Kidney tubule cell (primary cell): ENCODE data around the gene P2RY6.

Experiments
- DNase-seq: peaks from one replicate; pipeline ENCODE4 v3.0.0-alpha.2; 2018; ENCODE audit warnings: low spot score

P2RY6 gene

GRCh38 chr11:73316422-73316821, 44.3 kb downstream of the P2RY6 start:
- DNase-seq, result no peak

- no peak for DNase-seq
Measured at GRCh38 chr11:73317373-73317772, 45.2 kb downstream of the P2RY6 start.

DNA sequence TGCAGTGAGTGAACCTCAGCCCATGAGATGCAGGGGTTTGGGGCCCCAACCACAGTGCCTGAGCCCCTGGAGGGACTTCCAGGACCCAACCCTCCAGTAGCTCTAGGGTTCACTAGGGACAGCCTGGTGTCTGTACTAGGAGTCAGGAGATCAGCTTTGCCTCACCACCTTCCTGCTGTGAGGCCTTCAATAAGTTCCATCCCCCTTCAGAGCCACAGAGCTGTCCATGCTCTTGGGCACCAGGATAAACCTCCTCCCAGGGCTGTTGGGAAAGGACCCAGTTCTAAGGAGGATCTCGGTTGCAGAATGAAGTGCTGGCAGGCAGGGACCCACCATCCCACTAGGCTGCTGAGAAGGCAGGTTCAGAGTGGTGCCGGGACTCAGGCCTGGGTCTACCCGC, 45.7 kb downstream of the P2RY6 start:
- no peak for DNase-seq

- DNase-seq, result no peak
Measured at GRCh38 chr11:73318501-73319011, 46.4 kb downstream of the P2RY6 start.

- no peak for DNase-seq
Measured at GRCh38 chr11:73320763-73321603, 48.8 kb downstream of the P2RY6 start.

GRCh38 chr11:73321604-73322381, 49.7 kb downstream of the P2RY6 start:
- DNase-seq, result peak; percentile 53

DNA sequence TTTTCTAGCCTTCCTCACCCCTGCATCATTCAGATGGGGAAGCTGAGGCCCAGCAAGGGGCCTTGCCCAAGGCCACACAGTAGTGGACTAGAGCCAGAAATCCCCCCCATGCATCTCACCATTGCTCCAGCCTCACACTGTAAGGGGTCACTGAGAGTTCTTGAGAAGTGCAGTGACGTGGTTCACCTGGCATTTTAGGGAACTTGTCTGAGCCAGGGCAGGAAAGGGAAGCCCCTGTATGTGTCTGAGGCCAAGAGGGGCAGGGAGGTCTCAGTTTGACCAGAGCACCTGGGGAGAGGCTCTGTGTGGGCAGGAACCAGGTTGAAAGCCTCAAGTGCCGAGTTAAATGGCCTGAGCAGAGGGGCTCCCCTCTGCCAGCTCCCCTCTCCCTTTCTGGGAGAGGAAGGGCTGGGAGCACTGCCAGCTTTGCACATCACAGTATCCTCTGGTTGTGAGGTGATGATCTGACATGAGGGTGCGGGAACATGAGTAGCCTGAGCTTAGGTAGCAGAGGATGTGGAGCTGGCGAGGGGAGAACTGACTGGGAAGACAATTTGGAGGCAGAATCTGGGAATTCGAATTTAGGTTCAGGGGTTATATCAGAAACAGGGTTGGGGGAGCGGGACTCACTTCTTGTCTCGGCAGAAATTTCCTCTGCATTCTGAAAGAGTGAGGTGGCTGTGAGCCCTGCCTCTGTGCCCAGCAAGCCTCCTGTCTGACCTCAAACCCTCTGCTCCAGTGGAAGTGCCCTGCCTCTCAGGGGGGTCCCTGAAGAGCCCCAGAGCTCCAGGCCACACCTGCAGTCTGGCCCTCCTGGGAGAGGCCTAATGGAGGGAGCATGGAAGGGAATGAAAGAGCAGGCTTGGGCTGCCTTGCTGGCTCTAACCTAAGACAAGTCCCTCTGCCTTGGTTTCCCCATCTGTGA, 50.5 kb downstream of the P2RY6 start:
- no peak for DNase-seq

GRCh38 chr11:73323464-73323863, 51.3 kb downstream of the P2RY6 start:
- no peak for DNase-seq

DNA sequence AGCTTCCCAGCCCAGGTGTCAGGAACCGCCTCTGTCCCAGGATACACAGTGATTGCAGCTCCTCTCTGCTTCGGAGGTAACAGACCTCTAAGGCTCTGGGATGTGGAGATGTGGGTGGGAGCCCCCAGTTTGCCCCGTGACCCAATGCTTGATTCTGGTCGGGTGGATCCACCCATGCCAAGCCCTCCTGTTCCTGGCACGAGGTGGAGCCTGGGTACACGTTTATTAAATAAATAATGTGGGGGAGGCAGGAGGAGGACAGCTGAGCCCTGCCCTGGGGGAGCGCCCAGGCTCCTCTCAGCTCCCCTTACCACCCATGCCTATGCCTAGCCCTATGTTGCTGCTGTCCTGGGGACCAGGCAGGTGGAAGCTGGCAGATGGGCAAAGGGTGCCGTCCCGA, 52.0 kb downstream of the P2RY6 start:
- no peak for DNase-seq

DNA sequence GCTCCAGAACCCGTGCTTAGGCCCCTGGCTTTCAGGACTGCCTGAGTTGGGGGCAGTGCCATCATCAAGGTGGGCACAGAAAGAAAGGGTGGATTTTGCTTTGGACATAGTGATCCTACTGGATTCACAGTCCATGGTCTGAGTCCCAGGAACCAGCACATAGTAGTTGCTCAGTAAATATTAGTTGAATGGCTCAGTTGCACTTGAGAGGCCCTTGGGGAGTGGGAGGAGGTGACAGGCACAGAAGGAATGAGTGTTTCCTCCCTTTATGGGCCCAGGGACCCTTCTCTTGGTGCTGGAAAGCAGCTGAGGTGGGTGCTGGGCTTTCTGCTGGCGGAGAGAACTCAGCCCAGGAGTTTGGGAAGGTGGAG, 52.5 kb downstream of the P2RY6 start:
- no peak for DNase-seq

DNA sequence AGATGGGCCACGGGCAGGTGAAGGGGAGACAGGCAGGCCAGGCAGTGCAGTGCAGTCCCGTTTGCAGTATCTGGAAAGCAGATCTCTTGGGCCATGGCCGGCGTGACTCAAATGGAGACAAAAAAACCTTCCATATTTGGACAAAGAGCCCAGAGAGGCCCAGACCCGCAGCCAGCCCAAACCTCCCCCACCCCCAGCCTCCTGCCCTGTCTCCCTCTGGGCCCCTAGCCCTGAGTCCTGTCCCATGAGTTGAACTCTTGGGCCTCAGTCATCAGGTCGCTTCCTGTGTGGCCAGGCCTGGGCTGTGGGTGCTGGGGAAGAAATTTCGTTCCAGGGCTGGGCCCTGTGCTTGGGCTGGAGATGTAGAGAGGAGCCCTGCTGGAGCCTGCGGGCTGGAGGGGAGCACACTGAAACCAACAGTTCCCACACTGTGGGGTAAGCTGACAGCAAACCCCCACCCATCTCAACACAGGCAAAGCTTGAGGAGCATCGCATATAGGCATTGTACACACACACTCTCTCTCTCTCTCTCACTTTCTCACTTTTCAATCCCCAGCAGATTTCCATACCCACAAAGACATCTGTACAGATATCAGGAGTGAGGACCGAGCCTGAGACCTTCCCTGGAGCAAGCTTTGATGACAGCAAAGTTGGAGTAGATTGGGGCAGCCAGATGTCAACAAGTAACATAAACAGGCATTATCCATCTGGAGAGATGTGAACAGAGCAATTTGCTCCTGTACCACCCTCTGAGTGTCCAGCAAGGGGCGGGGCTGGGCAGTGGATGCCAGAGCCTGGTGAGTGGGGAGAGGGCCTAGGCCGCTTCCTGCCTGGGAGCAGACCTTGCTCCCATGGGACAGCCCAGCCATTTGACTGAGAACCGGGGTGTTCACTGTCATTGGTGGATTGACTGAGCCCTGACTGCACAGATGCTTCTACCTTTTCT, 53.2 kb downstream of the P2RY6 start:
- no peak for DNase-seq

- DNase-seq, result peak; percentile 87
Measured at GRCh38 chr11:73326929-73327811, 55.0 kb downstream of the P2RY6 start.

DNA sequence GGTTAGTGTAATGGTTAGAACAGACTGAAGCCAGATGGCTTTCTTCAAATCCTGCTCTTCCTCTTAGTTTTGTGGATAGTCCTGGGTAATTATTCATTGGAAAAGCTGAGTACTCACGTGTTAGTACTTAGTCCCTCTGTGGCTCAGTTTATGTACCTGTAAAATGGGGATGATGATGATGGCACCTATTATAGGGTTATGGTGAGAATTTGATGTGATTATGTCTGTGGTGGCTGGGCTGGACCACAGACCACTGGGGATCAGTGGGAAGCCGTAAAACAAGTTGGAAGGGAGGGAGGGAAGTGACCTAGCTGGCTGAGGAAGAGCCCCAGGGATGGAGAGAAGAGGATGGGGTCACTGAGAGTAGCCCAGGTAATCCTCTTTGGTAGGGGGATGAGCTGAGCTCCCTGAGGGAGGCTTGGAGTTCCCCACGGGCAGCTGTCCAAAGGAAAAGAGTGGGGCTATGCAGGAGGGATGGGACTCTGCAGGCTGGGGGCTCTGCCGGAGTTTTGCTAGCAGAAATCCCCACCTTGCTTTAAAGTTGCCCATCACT, 55.8 kb downstream of the P2RY6 start:
- no peak for DNase-seq

GRCh38 chr11:73330569-73331093, 58.5 kb downstream of the P2RY6 start:
- peak; percentile 54 for DNase-seq

GRCh38 chr11:73331138-73331916, 59.2 kb downstream of the P2RY6 start:
- peak; percentile 35 for DNase-seq

- DNase-seq, result no peak
Measured at GRCh38 chr11:73333173-73333572, 61.0 kb downstream of the P2RY6 start.

DNA sequence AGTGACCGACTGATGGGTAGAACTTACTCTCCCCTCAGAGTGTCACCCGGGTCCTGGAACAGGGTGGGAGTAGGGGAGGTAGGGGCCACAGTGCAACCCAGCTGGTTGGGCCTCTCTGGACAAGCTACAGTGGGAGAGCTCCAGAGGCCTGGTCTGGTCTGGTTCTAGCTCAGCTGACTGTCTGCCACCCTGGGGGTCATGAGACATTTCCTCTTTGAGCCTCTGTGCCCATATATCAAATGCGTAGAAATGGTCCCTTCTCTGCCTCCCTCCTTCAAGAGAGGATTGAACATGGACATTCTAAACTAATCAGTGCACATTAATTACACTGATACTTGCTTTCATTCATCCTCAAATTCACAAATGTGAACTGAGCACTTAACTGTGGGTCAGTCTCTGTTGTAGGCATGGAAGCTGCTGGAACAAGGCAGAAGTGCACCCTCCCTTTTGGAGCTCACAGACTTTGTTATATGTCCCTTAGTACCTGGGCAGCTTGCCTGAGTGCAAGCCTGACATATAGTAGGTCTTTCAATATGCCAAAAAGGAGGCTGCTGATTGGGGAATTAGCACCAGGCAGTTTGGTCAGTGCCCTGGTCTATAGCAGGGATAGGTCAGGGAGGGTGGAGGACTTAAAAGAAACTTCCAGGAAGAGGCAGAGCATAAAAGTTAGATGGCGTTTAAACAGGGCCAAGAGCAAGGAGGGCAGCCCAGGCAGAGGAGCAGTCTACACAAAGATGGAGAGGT, 61.7 kb downstream of the P2RY6 start:
- peak; percentile 25 for DNase-seq
